ENCODE measurements around the gene DUSP16.
A peak's percentile ranks its signal among the peaks of the same experiment; 100 is the strongest.

Gene DUSP16

GRCh38 chr12:12441429-12441807 is 121.2 kb downstream of the DUSP16 start:
- DNase-seq (ENCODE audit: low spot score): no peak

- DNase-seq (ENCODE audit: low spot score): no peak
These were observed 121.8 kb downstream of the DUSP16 start for GRCh38 chr12:12440784-12441428.

GRCh38 chr12:12439636-12440035 is 123.0 kb downstream of the DUSP16 start:
- no peak for DNase-seq (ENCODE audit: low spot score)

- DNase-seq (ENCODE audit: low spot score): no peak
These were observed 125.8 kb downstream of the DUSP16 start for GRCh38 chr12:12436831-12437345.

GRCh38 chr12:12433203-12433731 is 129.4 kb downstream of the DUSP16 start:
- no peak for DNase-seq (ENCODE audit: low spot score)

GRCh38 chr12:12432364-12432763 is 130.3 kb downstream of the DUSP16 start:
- DNase-seq (ENCODE audit: low spot score): no peak

- DNase-seq (ENCODE audit: low spot score): no peak
These were observed 133.6 kb downstream of the DUSP16 start for GRCh38 chr12:12428961-12429657.

- DNase-seq (ENCODE audit: low spot score): no peak
These were observed 134.6 kb downstream of the DUSP16 start for GRCh38 chr12:12428047-12428446.

GRCh38 chr12:12427568-12427967 is 135.1 kb downstream of the DUSP16 start:
- DNase-seq (ENCODE audit: low spot score): no peak

GRCh38 chr12:12425616-12426015 is 137.0 kb downstream of the DUSP16 start:
- DNase-seq (ENCODE audit: low spot score): no peak

GRCh38 chr12:12425001-12425400 is 137.7 kb downstream of the DUSP16 start:
- peak; percentile 40 for DNase-seq (ENCODE audit: low spot score)

All from putamen (tissue), 1 donor.